Smooth muscle cell (in vitro differentiated cells): ENCODE results near the gene SCGB1D2. TPM values are rescaled to one million over a fixed set of nuclear protein-coding genes. Genes with fewer than 3 reads are reported as not detected.

ENCODE experiments used
- DNase-seq: peaks from one replicate; lab custom pipeline; 2025; ENCODE audit not compliant: unreplicated experiment; lab: John Stamatoyannopoulos, UW
- H2AFZ ChIP-seq: fragments of 200-600 bp; sonication (generic); 2 replicates; pipeline ENCODE4 v1.6.0; 2016; ENCODE audit warnings: antibody characterized with exemption, low read depth, mild to moderate bottlenecking
- H3F3A ChIP-seq: fragments of 200-600 bp; sonication (generic); 2 replicates; pipeline ENCODE4 v1.6.0; 2017; ENCODE audit warnings: antibody characterized with exemption, low read depth
- H3K27ac ChIP-seq: fragments of 200-600 bp; sonication (generic); 2 replicates; pipeline ENCODE4 v1.5.1; 2016; ENCODE audit warnings: low read depth, mild to moderate bottlenecking
- H3K27me3 ChIP-seq: fragments of 200-600 bp; sonication (generic); 2 replicates; pipeline ENCODE4 v1.6.1; 2016; ENCODE audit warnings: low read depth, mild to moderate bottlenecking
- H3K36me3 ChIP-seq: fragments of 200-600 bp; sonication (generic); 2 replicates; pipeline ENCODE4 v1.5.1; 2016; ENCODE audit warnings: low read depth
- H3K4me1 ChIP-seq: fragments of 200-600 bp; sonication (generic); 2 replicates; pipeline ENCODE4 v1.5.1; 2016; ENCODE audit warnings: low read depth
- H3K4me2 ChIP-seq: fragments of 200-600 bp; sonication (generic); 2 replicates; pipeline ENCODE4 v1.6.0; 2016; ENCODE audit warnings: mild to moderate bottlenecking
- H3K4me3 ChIP-seq: fragments of 200-600 bp; sonication (generic); 2 replicates; pipeline ENCODE4 v1.5.1; 2016; ENCODE audit warnings: mild to moderate bottlenecking
- H3K79me2 ChIP-seq: fragments of 200-600 bp; sonication (generic); 2 replicates; pipeline ENCODE4 v1.6.0; 2016; ENCODE audit warnings: low read depth, mild to moderate bottlenecking
- H3K9ac ChIP-seq: fragments of 200-600 bp; sonication (generic); 2 replicates; pipeline ENCODE4 v1.6.0; 2016; ENCODE audit warnings: low read depth
- H3K9me3 ChIP-seq: fragments of 200-600 bp; sonication (generic); replicated peaks from 2 replicates; pipeline ENCODE4 v1.5.1; 2016; ENCODE audit warnings: low read depth
- H4K20me1 ChIP-seq: fragments of 200-600 bp; sonication (generic); 2 replicates; pipeline ENCODE4 v1.6.0; 2016; ENCODE audit warnings: low read depth
- WGBS: methylation state at CpG from one replicate; pipeline ENCODE4 v1.1.7; 2016; ENCODE audit warnings: low lambda C conversion rate; 5-methylcytosine and 5-hydroxymethylcytosine counted together
- polyA plus RNA-seq: library from polyadenylated mRNA; unstranded; fragments of >200 nt; fragmentation: Nextera tagmentation; extraction: Ambion mirVana; gene quantifications from 2 replicates; pipeline ENCODE4 v1.2.1, GENCODE V29; 2016
- total RNA-seq: library from RNA; depleted of rRNA; stranded (reverse); fragments of >200 nt; gene quantifications from 2 replicates; pipeline ENCODE4 v1.2.3, GENCODE V29; 2014
- TF ChIP-seq, protein P1 (sequence below): fragments of 200-600 bp; sonication (generic); IDR thresholded peaks from 2 replicates; pipeline ENCODE4 v1.5.1; 2017; ENCODE audit warnings: borderline replicate concordance, mild to moderate bottlenecking, antibody characterized with exemption; ENCODE audit not compliant: insufficient read depth, poor library complexity, severe bottlenecking

SCGB1D2 gene
- total and polyA plus RNA-seq, 2 experiments from 2014 or later, result not detected

DNA sequence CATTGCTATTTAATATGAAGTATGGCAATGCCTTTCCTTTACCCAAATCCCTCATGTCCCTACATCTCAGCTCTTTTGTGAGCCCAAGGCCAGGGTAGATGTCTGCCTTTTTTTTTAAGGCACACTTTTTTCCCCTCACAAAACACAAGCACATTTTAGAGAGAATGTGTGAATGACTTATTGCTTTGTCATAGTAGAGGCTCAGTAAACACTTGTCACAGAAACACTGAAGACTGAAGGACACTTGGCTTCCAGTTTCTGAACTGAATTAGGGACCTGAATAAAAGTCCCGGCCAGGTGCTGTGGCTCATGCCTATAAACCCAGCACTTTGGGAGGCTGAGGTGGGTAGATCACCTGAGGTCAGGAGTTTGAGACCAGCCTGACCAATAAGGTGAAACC lies 25.0 kb downstream of the SCGB1D2 start:
- Histone ChIP-seq H3K27me3 (peaks cover 21% of the 10 kb centered on the region), H3K9ac (no peak overlapping the region), H3K4me3 (no peak overlapping the region), H3K27ac (no peak overlapping the region), H3K4me2 (no peak overlapping the region), H3K4me1 (no peaks in the 10 kb centered on the region), H3K9me3 (no peaks in the 10 kb centered on the region), H2AFZ (no peak overlapping the region), H4K20me1 (no peaks in the 10 kb centered on the region), H3F3A (no peaks in the 10 kb centered on the region), H3K36me3 (no peaks in the 10 kb centered on the region), H3K79me2 (no peaks in the 10 kb centered on the region)
- DNase-seq, result no peak
- TF ChIP-seq, protein P1, sequence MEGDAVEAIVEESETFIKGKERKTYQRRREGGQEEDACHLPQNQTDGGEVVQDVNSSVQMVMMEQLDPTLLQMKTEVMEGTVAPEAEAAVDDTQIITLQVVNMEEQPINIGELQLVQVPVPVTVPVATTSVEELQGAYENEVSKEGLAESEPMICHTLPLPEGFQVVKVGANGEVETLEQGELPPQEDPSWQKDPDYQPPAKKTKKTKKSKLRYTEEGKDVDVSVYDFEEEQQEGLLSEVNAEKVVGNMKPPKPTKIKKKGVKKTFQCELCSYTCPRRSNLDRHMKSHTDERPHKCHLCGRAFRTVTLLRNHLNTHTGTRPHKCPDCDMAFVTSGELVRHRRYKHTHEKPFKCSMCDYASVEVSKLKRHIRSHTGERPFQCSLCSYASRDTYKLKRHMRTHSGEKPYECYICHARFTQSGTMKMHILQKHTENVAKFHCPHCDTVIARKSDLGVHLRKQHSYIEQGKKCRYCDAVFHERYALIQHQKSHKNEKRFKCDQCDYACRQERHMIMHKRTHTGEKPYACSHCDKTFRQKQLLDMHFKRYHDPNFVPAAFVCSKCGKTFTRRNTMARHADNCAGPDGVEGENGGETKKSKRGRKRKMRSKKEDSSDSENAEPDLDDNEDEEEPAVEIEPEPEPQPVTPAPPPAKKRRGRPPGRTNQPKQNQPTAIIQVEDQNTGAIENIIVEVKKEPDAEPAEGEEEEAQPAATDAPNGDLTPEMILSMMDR, result no peak
- 87% methylated on average over 1 of the region's 1 CpG for WGBS

DNA sequence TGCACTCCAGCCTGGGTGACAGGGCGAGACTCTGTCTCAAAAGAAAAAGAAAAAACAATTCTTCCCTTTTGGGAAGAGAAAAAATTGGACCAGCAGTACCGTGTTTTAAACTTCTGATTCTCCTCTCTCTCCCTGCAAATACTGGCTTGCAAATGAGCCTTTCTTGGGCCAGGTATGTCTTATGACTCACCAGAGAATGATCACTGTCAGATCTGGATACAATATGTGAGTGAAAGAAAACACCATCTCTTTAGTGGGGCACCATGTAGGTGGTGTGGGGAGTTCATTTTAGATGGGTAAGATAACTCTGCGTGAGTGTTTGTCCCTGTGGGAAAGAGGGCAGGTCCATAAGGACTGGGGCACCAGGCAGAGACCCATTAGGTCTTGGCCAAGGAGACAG lies 25.5 kb downstream of the SCGB1D2 start:
- Histone ChIP-seq H3K9ac (no peak overlapping the region), H3K4me2 (no peak overlapping the region), H3F3A (no peaks in the 10 kb centered on the region), H3K4me1 (no peaks in the 10 kb centered on the region), H3K79me2 (no peaks in the 10 kb centered on the region), H3K36me3 (no peaks in the 10 kb centered on the region), H3K27me3 (peaks cover 21% of the 10 kb centered on the region), H2AFZ (no peak overlapping the region), H3K4me3 (no peak overlapping the region), H3K9me3 (no peaks in the 10 kb centered on the region), H3K27ac (no peak overlapping the region), H4K20me1 (no peaks in the 10 kb centered on the region)
- TF ChIP-seq, protein P1, result no peak
- no peak for DNase-seq
- WGBS, result 73% methylated on average over 3 of the region's 3 CpGs

DNA sequence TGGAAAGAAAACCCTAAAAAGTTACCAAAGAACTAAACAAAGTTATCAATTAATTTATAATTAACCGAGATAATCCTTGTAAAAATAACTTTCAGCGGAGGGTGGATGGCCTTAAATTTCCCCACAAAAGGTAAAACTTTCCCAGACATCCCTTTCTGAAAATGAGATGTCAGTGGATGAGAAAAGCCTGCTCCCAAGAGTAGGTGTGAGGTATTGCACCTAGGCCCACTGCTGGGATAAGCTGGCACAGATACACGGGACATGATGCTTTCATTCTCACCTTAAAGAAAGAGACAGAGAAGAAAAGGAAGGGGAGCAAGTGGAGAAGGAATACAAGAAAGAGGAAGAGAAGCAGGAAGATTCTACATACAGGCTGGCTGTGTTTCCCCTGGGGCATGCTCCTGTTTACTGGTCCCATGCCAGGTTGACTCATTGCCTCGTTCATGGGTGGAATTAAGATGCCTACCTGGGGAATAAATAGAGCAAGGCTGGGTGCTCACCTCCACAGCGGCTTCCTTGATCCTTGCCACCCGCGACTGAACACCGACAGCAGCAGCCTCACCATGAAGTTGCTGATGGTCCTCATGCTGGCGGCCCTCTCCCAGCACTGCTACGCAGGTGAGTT lies 27.7 kb downstream of the SCGB1D2 start, which contains the start of gene SCGB2A2:
Gene SCGB2A2, plus strand, starts transcription at position 505 of the 625 bp plus-strand sequence. Its CDS starts 59 bp downstream, at position 564.
- no peak within 1 kb of the TSS for H2AFZ ChIP-seq
- no peaks in the 10 kb centered on the region for H3K79me2 ChIP-seq
- H3K4me3 ChIP-seq, result no peak within 1 kb of the TSS
- no peaks in the 10 kb centered on the region for H3K4me1 ChIP-seq
- H4K20me1 ChIP-seq, result no peaks in the 10 kb centered on the region
- no peaks in the 10 kb centered on the region for H3F3A ChIP-seq
- H3K4me2 ChIP-seq, result no peak within 1 kb of the TSS
- no peak within 1 kb of the TSS for H3K27ac ChIP-seq
- no peak within 1 kb of the TSS for H3K9ac ChIP-seq
- peaks cover 21% of the 10 kb centered on the region for H3K27me3 ChIP-seq
- TF ChIP-seq, protein P1, result no peak
- whole genome bisulfite sequencing, result 87% methylated on average over 10 of the region's 10 CpGs
- H3K9me3 ChIP-seq, result no peaks in the 10 kb centered on the region
- H3K36me3 ChIP-seq, result no peaks in the 10 kb centered on the region
- no peak for DNase-seq

DNA sequence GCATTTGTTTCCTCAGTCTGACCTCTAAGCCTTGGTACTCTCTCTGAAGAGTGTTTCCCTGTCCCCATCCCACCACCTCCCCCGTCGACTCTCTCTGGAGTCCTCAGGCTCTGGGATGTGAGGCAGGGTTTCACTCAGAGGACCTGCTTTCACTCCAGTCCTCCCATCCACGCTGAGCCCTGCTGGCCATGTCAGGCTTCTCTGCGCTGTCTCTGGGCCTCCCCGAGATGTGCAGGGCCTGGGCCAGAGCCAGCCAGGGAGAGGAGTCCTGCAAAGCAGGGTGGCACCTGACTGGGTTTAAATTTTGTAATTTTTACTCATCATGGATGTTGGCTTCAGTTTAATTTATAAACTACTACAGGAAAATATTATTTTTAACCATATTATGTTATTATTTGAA lies 31.2 kb downstream of the SCGB1D2 start:
- no peak overlapping the region for H2AFZ ChIP-seq
- WGBS, result 86% methylated on average over 5 of the region's 5 CpGs
- H3K4me3 ChIP-seq, result no peak overlapping the region
- no peaks in the 10 kb centered on the region for H3K4me1 ChIP-seq
- H3K79me2 ChIP-seq, result no peaks in the 10 kb centered on the region
- H3F3A ChIP-seq, result no peaks in the 10 kb centered on the region
- H3K4me2 ChIP-seq, result no peak overlapping the region
- H4K20me1 ChIP-seq, result no peaks in the 10 kb centered on the region
- no peak overlapping the region for H3K27ac ChIP-seq
- no peak overlapping the region for H3K9ac ChIP-seq
- no peak for DNase-seq
- TF ChIP-seq, protein P1, result no peak
- H3K36me3 ChIP-seq, result no peaks in the 10 kb centered on the region
- H3K27me3 ChIP-seq, result peaks cover 11% of the 10 kb centered on the region
- H3K9me3 ChIP-seq, result no peaks in the 10 kb centered on the region
